ENCODE measurements around the gene KIF13A. TPM values are rescaled to one million over a fixed set of nuclear protein-coding genes. Genes with fewer than 3 reads are reported as not detected.

KIF13A gene
- 58.3 TPM for total RNA-seq

DNA sequence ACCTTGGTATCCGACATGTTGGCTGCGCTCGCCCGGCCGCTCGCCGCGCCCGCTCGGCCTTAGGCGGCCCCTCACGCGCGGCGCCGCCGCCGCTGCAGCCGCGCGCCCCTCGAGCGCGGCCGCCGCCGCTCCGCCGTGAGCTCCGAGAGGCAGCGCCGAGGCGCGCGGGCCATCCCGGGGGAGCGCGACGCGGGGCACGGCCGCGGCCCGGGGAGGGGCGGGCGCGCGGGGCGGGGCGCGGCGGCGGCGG, at the start of gene KIF13A:
TSS of gene KIF13A (minus strand) at position 189 of the 250 bp plus-strand sequence. CDS start at position 17, 172 bp downstream.

Small RNAs within 50 kb of the gene (small RNA-seq; reads per million reads assigned to genes)
- gene RF00019 (ENCODE audit: low replicate concordance) (not detected), gene RNA5SP204 (ENCODE audit: low replicate concordance) (0.07 reads per million)

Other genes starting within 250 kb of the KIF13A start
- gene NHLRC1, start 135.0 kb upstream of the KIF13A start, total RNA-seq: 3.2 TPM
- 11.4 TPM for gene TPMT, start 167.4 kb upstream of the KIF13A start, total RNA-seq
- gene KDM1B, start 167.8 kb upstream of the KIF13A start, total RNA-seq: 19.0 TPM